HG03064 (cell line): ENCODE results near the gene KIAA1217.

Source experiments
- ATAC-seq: cut with Tn5 transposase; IDR thresholded peaks from one replicate; pipeline ENCODE4 v1.9.1; 2021; ENCODE audit warnings: low read depth; ENCODE audit not compliant: unreplicated experiment

Gene KIAA1217

GRCh38 chr10:24390746-24391145 is 181.8 kb downstream of the KIAA1217 start:
- ATAC-seq: no peak

GRCh38 chr10:24393201-24393600 is 184.3 kb downstream of the KIAA1217 start:
- ATAC-seq: no peak

GRCh38 chr10:24394461-24395190 is 185.7 kb downstream of the KIAA1217 start:
- peak; percentile 87 for ATAC-seq

- no peak for ATAC-seq
Observed at GRCh38 chr10:24396396-24396795, 187.5 kb downstream of the KIAA1217 start.

GRCh38 chr10:24397662-24398061 is 188.7 kb downstream of the KIAA1217 start:
- no peak for ATAC-seq

GRCh38 chr10:24404567-24404966 is 195.6 kb downstream of the KIAA1217 start:
- no peak for ATAC-seq

- ATAC-seq: no peak
Observed at GRCh38 chr10:24405635-24406034, 196.7 kb downstream of the KIAA1217 start.

- ATAC-seq: no peak
Observed at GRCh38 chr10:24406809-24407483, 198.0 kb downstream of the KIAA1217 start.

- no peak for ATAC-seq
Observed at GRCh38 chr10:24407928-24408327, 199.0 kb downstream of the KIAA1217 start.

GRCh38 chr10:24408365-24408764 is 199.4 kb downstream of the KIAA1217 start:
- no peak for ATAC-seq

- ATAC-seq: no peak
Observed at GRCh38 chr10:24414597-24414996, 205.7 kb downstream of the KIAA1217 start.

GRCh38 chr10:24415455-24416125 is 206.7 kb downstream of the KIAA1217 start:
- no peak for ATAC-seq

- ATAC-seq: no peak
Observed at GRCh38 chr10:24416248-24416647, 207.3 kb downstream of the KIAA1217 start.

GRCh38 chr10:24417053-24417452 is 208.1 kb downstream of the KIAA1217 start:
- no peak for ATAC-seq

GRCh38 chr10:24418532-24418931 is 209.6 kb downstream of the KIAA1217 start:
- no peak for ATAC-seq

GRCh38 chr10:24419066-24419465 is 210.1 kb downstream of the KIAA1217 start:
- no peak for ATAC-seq

- no peak for ATAC-seq
Observed at GRCh38 chr10:24425151-24425550, 216.2 kb downstream of the KIAA1217 start.

- ATAC-seq: no peak
Observed at GRCh38 chr10:24427678-24428409, 218.9 kb downstream of the KIAA1217 start.

GRCh38 chr10:24428410-24428782 is 219.5 kb downstream of the KIAA1217 start:
- no peak for ATAC-seq

GRCh38 chr10:24430591-24430990 is 221.7 kb downstream of the KIAA1217 start:
- ATAC-seq: no peak
